Measurements from ENCODE around the gene RAD54L. TPM values are rescaled to one million over a fixed set of nuclear protein-coding genes. Genes with fewer than 3 reads are reported as not detected.

Gene RAD54L
- total RNA-seq, 1 donor from 2014 or later = 22.2 TPM

DNA sequence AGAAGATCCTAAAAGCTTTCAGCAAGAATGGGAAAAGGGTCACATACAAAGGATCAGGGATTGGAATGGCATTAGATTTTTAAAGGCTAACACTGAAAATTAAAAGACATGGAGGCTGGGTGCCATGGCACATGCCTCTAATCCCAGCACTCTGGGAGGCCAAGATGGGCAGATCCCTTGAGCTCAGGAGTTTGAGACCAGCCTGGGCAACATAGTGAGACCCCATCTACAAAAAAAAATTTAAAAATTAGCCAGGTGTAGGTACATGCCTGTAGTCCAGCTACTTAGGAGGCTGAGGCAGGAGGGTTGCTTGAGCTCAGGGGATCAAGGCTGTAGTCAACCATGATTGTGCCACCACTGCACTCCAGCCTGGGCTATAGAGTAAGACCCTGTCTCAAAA lies 32.1 kb upstream of the RAD54L start:
- H3K9me3 Mint-ChIP-seq = no peaks in the 10 kb centered on the region
- H3K27me3 ChIP-seq = no peaks in the 10 kb centered on the region

DNA sequence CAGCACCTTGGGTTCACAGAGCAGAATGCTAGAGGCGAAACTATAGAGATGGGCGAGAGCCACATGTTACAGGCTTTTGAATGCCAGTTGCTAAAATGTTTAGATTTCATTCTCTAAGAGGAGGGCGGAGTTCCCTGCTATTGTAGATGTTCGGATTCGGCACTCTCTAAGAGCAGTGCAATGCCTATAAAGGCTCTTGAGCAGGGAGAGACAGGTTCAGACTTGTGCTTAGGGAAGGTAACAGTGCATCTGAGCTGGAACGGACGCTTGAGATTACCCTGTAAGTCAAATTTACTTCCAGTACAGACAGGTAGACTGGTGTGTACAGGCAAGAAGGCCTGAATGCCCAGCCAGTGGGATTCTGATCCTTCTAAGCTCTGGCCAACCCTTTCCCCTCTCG lies 29.1 kb upstream of the RAD54L start:
- H3K9me3 Mint-ChIP-seq = no peaks in the 10 kb centered on the region

More for the DNA sequence above, 32.1 kb upstream of the RAD54L start:
- no peak overlapping the region for H2AFZ ChIP-seq (replicated peaks)
- H3K27ac Mint-ChIP-seq = no peak overlapping the region
- H3K4me1 ChIP-seq = no peaks in the 10 kb centered on the region
- H3K9me3 ChIP-seq (ENCODE audit: low read depth) = no peaks in the 10 kb centered on the region
- no peak overlapping the region for H3K4me2 ChIP-seq
- no peaks in the 10 kb centered on the region for H3K36me3 Mint-ChIP-seq
- no peak for DNase-seq (ENCODE audit: low spot score)
- no peaks in the 10 kb centered on the region for H3K79me2 ChIP-seq (ENCODE audit: low read depth)
- peaks cover 8% of the 10 kb centered on the region for H3K4me1 Mint-ChIP-seq
- TF ChIP-seq EZH2 (IDR thresholded peaks at IDR 0.05) (no peak), EZH2phosphoT487 (IDR thresholded peaks at IDR 0.05) (no peak)
- TF ChIP-seq, protein P1, sequence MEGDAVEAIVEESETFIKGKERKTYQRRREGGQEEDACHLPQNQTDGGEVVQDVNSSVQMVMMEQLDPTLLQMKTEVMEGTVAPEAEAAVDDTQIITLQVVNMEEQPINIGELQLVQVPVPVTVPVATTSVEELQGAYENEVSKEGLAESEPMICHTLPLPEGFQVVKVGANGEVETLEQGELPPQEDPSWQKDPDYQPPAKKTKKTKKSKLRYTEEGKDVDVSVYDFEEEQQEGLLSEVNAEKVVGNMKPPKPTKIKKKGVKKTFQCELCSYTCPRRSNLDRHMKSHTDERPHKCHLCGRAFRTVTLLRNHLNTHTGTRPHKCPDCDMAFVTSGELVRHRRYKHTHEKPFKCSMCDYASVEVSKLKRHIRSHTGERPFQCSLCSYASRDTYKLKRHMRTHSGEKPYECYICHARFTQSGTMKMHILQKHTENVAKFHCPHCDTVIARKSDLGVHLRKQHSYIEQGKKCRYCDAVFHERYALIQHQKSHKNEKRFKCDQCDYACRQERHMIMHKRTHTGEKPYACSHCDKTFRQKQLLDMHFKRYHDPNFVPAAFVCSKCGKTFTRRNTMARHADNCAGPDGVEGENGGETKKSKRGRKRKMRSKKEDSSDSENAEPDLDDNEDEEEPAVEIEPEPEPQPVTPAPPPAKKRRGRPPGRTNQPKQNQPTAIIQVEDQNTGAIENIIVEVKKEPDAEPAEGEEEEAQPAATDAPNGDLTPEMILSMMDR (IDR thresholded peaks at IDR 0.05) = no peak
- no peak overlapping the region for H3K4me3 ChIP-seq
- H3K36me3 ChIP-seq = no peaks in the 10 kb centered on the region
- H3K27ac ChIP-seq = no peak overlapping the region
- no peaks in the 10 kb centered on the region for H4K20me1 ChIP-seq (ENCODE audit: low read depth)
- H3K27me3 Mint-ChIP-seq (ENCODE audit: insufficient read depth, low read depth) = no peaks in the 10 kb centered on the region
- no peaks in the 10 kb centered on the region for H3F3A ChIP-seq (ENCODE audit: low read depth)
- no peak overlapping the region for H3K4me3 Mint-ChIP-seq
- no peak overlapping the region for H3K9ac ChIP-seq

DNA sequence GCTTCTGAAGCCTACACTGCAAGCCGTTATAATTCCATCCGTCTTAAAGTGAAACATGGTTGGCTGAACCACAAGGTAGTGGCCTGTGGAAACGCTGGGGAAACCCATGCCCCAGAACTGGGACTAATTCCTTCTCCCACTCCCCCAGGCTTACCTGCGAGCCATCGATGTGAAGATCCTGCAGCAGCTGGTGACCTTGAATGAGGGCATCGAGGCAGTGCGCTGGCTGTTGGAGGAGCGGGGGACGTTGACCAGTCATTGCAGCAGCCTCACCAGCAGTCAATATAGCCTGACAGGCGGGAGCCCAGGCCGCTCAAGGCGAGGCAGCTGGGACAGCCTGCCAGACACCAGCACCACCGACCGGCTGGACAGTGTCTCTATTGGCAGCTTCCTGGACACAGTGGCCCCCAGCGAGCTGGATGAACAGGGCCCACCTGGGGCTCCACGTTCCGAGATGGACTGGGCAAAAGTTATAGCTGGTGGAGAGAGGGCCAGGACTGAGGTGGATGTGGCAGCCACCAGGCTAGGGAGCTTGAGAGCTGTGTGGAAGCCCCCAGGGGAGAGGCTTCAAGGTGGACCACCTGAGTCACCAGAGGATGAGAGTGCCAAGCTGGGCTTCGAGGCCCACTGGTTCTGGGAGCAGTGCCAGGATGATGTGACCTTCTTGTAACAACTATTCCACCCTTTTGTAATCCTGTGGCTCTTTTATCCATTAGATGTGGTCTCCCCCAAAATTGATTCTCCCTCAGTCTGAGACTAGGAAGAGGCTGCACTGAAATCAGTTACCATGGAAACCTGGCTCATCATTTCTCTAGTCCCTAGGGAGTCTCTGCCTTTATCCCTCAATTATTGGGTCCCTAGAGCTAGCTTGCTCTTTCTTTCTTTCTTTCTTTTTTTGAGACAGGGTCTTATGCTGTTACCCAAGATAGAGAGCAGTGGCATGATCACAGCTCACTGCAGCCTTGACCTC lies 27.7 kb upstream of the RAD54L start:
- no peaks in the 10 kb centered on the region for H3K36me3 Mint-ChIP-seq
- H3K27ac Mint-ChIP-seq = no peak overlapping the region
- Histone ChIP-seq H3K27me3 (no peaks in the 10 kb centered on the region), H2AFZ (replicated peaks) (no peak overlapping the region), H3K27ac (no peak overlapping the region), H3K9me3 (ENCODE audit: low read depth) (no peaks in the 10 kb centered on the region), H3K4me2 (no peak overlapping the region), H3K9ac (no peak overlapping the region), H3K4me3 (no peak overlapping the region), H4K20me1 (ENCODE audit: low read depth) (no peaks in the 10 kb centered on the region), H3F3A (ENCODE audit: low read depth) (peaks cover 31% of the 10 kb centered on the region), H3K79me2 (ENCODE audit: low read depth) (no peaks in the 10 kb centered on the region), H3K4me1 (peaks cover 25% of the 10 kb centered on the region), H3K36me3 (no peaks in the 10 kb centered on the region)
- peaks cover 49% of the 10 kb centered on the region for H3K4me1 Mint-ChIP-seq
- H3K4me3 Mint-ChIP-seq = no peak overlapping the region
- no peak for DNase-seq (ENCODE audit: low spot score)
- TF ChIP-seq, protein P1 (IDR thresholded peaks at IDR 0.05) = no peak
- no peak for TF ChIP-seq EZH2phosphoT487 (IDR thresholded peaks at IDR 0.05)
- TF ChIP-seq EZH2 (IDR thresholded peaks at IDR 0.05) = no peak
- H3K27me3 Mint-ChIP-seq (ENCODE audit: insufficient read depth, low read depth) = peaks cover 7% of the 10 kb centered on the region
- no peaks in the 10 kb centered on the region for H3K9me3 Mint-ChIP-seq

More for the DNA sequence above, 29.1 kb upstream of the RAD54L start:
- no peak overlapping the region for H3K27ac Mint-ChIP-seq
- H3K36me3 Mint-ChIP-seq = no peaks in the 10 kb centered on the region
- no peak for DNase-seq (ENCODE audit: low spot score)
- Histone ChIP-seq H3K27me3 (no peaks in the 10 kb centered on the region), H3K4me2 (no peak overlapping the region), H2AFZ (replicated peaks) (no peak overlapping the region), H3K79me2 (ENCODE audit: low read depth) (no peaks in the 10 kb centered on the region), H3K4me3 (no peak overlapping the region), H3K4me1 (peaks cover 14% of the 10 kb centered on the region), H3K9ac (no peak overlapping the region), H3F3A (ENCODE audit: low read depth) (peaks cover 25% of the 10 kb centered on the region), H3K9me3 (ENCODE audit: low read depth) (no peaks in the 10 kb centered on the region), H4K20me1 (ENCODE audit: low read depth) (no peaks in the 10 kb centered on the region), H3K27ac (no peak overlapping the region), H3K36me3 (no peaks in the 10 kb centered on the region)
- H3K4me3 Mint-ChIP-seq = no peak overlapping the region
- peaks cover 38% of the 10 kb centered on the region for H3K4me1 Mint-ChIP-seq
- TF ChIP-seq EZH2phosphoT487 (IDR thresholded peaks at IDR 0.05) (no peak), EZH2 (IDR thresholded peaks at IDR 0.05) (no peak)
- TF ChIP-seq, protein P1 (IDR thresholded peaks at IDR 0.05) = no peak
- peaks cover 7% of the 10 kb centered on the region for H3K27me3 Mint-ChIP-seq (ENCODE audit: insufficient read depth, low read depth)

Measured in neural progenitor cell (in vitro differentiated cells).